ENCODE results near the gene CASP5. TPM values are rescaled to one million over a fixed set of nuclear protein-coding genes. Genes with fewer than 3 reads are reported as not detected.

Gene CASP5
- total and polyA plus RNA-seq, 4 donors = 0.10 to 0.75 (median 0.34) TPM

DNA sequence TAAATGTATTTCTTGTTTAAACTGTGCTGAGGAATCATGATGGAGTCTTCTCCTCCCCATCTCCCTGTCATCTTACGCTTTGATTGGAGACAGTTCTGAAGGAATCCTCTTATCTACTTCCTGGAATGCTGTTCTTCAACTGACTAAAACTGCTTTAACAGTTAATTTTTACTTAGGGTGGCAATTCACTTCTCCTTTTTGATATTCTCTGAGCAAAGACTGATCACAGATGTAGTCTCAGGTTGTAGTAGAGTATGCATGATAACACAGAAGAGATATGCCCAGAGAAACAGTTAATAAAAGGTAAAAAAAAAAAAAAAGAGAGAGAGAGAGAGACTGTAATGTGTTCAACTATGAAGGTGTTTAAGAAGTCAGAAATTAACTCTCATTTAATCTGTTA lies 1.4 kb upstream of the CASP5 start:
- Histone ChIP-seq H3K4me3 (ENCODE audit: low read depth in 1 of 3, low read length in 3 of 3) (no peak overlapping the region), H3K36me3 (ENCODE audit: control insufficient read depth in 4 of 4, insufficient read depth in 3 of 4, low read depth in 1 of 4, low read length in 3 of 4) (peaks cover 0 to 25% (median 10%) of the 10 kb centered on the region in 4 donors), H3K27ac (ENCODE audit: low read depth in 1 of 2, low read length in 2 of 2) (no peak overlapping the region), H3K4me1 (ENCODE audit: control insufficient read depth in 4 of 4, insufficient read depth in 4 of 4, low read length in 3 of 4) (no peaks in the 10 kb centered on the region), H3K9me3 (ENCODE audit: control insufficient read depth in 4 of 4, low read length in 3 of 4) (no peaks in the 10 kb centered on the region), H3K27me3 (ENCODE audit: control insufficient read depth in 4 of 4, insufficient read depth in 4 of 4, low read length in 3 of 4) (no peaks in the 10 kb centered on the region), H3K9ac (ENCODE audit: low read depth in 1 of 2, low read length in 2 of 2) (no peak overlapping the region)
- DNase-seq (ENCODE audit: low spot score) = no peak
- no peak for TF ChIP-seq FOXA1 (IDR thresholded peaks at IDR 0.05)
- TF ChIP-seq TAF1 (conservative IDR thresholded peaks at IDR 0.05) = no peak
- no peak for TF ChIP-seq YY1 (IDR thresholded peaks at IDR 0.05)
- no peak for TF ChIP-seq HNF4A (conservative IDR thresholded peaks at IDR 0.05)
- TF ChIP-seq, protein P1, sequence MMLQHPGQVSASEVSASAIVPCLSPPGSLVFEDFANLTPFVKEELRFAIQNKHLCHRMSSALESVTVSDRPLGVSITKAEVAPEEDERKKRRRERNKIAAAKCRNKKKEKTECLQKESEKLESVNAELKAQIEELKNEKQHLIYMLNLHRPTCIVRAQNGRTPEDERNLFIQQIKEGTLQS (IDR thresholded peaks at IDR 0.05) = no peak
- no peak for TF ChIP-seq RAD21 (IDR thresholded peaks at IDR 0.05)
- TF ChIP-seq, protein P2, sequence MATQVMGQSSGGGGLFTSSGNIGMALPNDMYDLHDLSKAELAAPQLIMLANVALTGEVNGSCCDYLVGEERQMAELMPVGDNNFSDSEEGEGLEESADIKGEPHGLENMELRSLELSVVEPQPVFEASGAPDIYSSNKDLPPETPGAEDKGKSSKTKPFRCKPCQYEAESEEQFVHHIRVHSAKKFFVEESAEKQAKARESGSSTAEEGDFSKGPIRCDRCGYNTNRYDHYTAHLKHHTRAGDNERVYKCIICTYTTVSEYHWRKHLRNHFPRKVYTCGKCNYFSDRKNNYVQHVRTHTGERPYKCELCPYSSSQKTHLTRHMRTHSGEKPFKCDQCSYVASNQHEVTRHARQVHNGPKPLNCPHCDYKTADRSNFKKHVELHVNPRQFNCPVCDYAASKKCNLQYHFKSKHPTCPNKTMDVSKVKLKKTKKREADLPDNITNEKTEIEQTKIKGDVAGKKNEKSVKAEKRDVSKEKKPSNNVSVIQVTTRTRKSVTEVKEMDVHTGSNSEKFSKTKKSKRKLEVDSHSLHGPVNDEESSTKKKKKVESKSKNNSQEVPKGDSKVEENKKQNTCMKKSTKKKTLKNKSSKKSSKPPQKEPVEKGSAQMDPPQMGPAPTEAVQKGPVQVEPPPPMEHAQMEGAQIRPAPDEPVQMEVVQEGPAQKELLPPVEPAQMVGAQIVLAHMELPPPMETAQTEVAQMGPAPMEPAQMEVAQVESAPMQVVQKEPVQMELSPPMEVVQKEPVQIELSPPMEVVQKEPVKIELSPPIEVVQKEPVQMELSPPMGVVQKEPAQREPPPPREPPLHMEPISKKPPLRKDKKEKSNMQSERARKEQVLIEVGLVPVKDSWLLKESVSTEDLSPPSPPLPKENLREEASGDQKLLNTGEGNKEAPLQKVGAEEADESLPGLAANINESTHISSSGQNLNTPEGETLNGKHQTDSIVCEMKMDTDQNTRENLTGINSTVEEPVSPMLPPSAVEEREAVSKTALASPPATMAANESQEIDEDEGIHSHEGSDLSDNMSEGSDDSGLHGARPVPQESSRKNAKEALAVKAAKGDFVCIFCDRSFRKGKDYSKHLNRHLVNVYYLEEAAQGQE (IDR thresholded peaks at IDR 0.05) = no peak
- no peak for TF ChIP-seq GABPA (IDR thresholded peaks at IDR 0.05 in 1 of 2, conservative IDR thresholded peaks at IDR 0.05 in 1 of 2)
- no peak for TF ChIP-seq HNF4G (IDR thresholded peaks at IDR 0.05)
- no peak for TF ChIP-seq NR2F2 (IDR thresholded peaks at IDR 0.05)
- no peak for TF ChIP-seq JUND (IDR thresholded peaks at IDR 0.05)
- TF ChIP-seq, protein P3, sequence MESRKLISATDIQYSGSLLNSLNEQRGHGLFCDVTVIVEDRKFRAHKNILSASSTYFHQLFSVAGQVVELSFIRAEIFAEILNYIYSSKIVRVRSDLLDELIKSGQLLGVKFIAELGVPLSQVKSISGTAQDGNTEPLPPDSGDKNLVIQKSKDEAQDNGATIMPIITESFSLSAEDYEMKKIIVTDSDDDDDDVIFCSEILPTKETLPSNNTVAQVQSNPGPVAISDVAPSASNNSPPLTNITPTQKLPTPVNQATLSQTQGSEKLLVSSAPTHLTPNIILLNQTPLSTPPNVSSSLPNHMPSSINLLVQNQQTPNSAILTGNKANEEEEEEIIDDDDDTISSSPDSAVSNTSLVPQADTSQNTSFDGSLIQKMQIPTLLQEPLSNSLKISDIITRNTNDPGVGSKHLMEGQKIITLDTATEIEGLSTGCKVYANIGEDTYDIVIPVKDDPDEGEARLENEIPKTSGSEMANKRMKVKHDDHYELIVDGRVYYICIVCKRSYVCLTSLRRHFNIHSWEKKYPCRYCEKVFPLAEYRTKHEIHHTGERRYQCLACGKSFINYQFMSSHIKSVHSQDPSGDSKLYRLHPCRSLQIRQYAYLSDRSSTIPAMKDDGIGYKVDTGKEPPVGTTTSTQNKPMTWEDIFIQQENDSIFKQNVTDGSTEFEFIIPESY (IDR thresholded peaks at IDR 0.05) = no peak
- TF ChIP-seq, protein P4, sequence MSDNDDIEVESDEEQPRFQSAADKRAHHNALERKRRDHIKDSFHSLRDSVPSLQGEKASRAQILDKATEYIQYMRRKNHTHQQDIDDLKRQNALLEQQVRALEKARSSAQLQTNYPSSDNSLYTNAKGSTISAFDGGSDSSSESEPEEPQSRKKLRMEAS (IDR thresholded peaks at IDR 0.05) = no peak
- WGBS = 82% methylated on average over 1 of the region's 1 CpG

DNA sequence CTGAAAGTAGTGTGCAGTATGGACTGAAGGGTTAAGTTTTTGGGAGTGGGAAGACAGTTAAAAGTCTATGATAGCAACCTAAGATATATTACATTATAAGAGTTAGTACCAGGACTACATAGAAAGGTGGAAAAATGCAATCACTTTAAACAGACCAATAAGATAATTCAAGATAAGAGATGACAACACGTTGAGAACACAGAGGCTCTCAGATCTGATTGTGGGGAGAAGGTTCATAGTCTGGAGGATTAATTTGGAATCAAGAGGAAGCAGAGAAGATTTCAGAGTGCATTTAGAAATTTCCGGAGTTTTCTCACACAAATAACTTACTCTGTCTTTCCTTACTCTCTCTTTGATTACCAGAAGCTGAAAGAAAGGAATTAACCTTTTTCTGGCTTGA lies 441 bp downstream of the CASP5 start:
- no peak overlapping the region for H3K4me3 ChIP-seq (ENCODE audit: low read depth in 1 of 3, low read length in 3 of 3)
- peaks cover 0 to 17% (median 8%) of the 10 kb centered on the region in 4 donors for H3K36me3 ChIP-seq (ENCODE audit: control insufficient read depth in 4 of 4, insufficient read depth in 3 of 4, low read depth in 1 of 4, low read length in 3 of 4)
- DNase-seq (ENCODE audit: low spot score) = no peak
- H3K4me1 ChIP-seq (ENCODE audit: control insufficient read depth in 4 of 4, insufficient read depth in 4 of 4, low read length in 3 of 4) = no peaks in the 10 kb centered on the region
- 48% methylated on average over 2 of the region's 2 CpGs for WGBS
- no peak overlapping the region for H3K27ac ChIP-seq (ENCODE audit: low read depth in 1 of 2, low read length in 2 of 2)
- no peaks in the 10 kb centered on the region for H3K9me3 ChIP-seq (ENCODE audit: control insufficient read depth in 4 of 4, low read length in 3 of 4)
- no peaks in the 10 kb centered on the region for H3K27me3 ChIP-seq (ENCODE audit: control insufficient read depth in 4 of 4, insufficient read depth in 4 of 4, low read length in 3 of 4)
- no peak overlapping the region for H3K9ac ChIP-seq (ENCODE audit: low read depth in 1 of 2, low read length in 2 of 2)
- TF ChIP-seq JUND (IDR thresholded peaks at IDR 0.05) (no peak), SP1 (IDR thresholded peaks at IDR 0.05) (no peak), EGR1 (IDR thresholded peaks at IDR 0.05; ENCODE audit: low read depth in 2 of 2) (no peak), HNF4G (IDR thresholded peaks at IDR 0.05) (no peak), RAD21 (IDR thresholded peaks at IDR 0.05) (no peak), TAF1 (conservative IDR thresholded peaks at IDR 0.05) (no peak), FOXA1 (IDR thresholded peaks at IDR 0.05) (no peak), GABPA (IDR thresholded peaks at IDR 0.05 in 1 of 2, conservative IDR thresholded peaks at IDR 0.05 in 1 of 2) (no peak), RXRA (IDR thresholded peaks at IDR 0.05) (no peak), FOXA2 (IDR thresholded peaks at IDR 0.05) (no peak), NR2F2 (IDR thresholded peaks at IDR 0.05) (no peak), HNF4A (conservative IDR thresholded peaks at IDR 0.05) (no peak)
- TF ChIP-seq, protein P4 (IDR thresholded peaks at IDR 0.05) = no peak
- TF ChIP-seq, protein P5, sequence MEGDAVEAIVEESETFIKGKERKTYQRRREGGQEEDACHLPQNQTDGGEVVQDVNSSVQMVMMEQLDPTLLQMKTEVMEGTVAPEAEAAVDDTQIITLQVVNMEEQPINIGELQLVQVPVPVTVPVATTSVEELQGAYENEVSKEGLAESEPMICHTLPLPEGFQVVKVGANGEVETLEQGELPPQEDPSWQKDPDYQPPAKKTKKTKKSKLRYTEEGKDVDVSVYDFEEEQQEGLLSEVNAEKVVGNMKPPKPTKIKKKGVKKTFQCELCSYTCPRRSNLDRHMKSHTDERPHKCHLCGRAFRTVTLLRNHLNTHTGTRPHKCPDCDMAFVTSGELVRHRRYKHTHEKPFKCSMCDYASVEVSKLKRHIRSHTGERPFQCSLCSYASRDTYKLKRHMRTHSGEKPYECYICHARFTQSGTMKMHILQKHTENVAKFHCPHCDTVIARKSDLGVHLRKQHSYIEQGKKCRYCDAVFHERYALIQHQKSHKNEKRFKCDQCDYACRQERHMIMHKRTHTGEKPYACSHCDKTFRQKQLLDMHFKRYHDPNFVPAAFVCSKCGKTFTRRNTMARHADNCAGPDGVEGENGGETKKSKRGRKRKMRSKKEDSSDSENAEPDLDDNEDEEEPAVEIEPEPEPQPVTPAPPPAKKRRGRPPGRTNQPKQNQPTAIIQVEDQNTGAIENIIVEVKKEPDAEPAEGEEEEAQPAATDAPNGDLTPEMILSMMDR (IDR thresholded peaks at IDR 0.05; ENCODE audit: low read depth, low read length, missing input control) = no peak
- TF ChIP-seq, protein P2 (IDR thresholded peaks at IDR 0.05) = no peak
- TF ChIP-seq, protein P3 (IDR thresholded peaks at IDR 0.05) = no peak
